Activated CD4-positive, alpha-beta memory T cell treated with anti-CD3 and anti-CD28 coated beads for 36 hours (primary cell): Measurements from ENCODE around the gene GLRA3. TPM values are rescaled to one million over a fixed set of nuclear protein-coding genes. Genes with fewer than 3 reads are reported as not detected.

Experiments used
- CTCF ChIA-PET: fragments of 350-600 bp; sonication (Branson Sonifier 250); formaldehyde crosslinking; loops from one replicate; lab custom pipeline; 2021; ENCODE audit warnings: antibody characterized with exemption, inconsistent platforms; lab: Charles Lee
- POLR2A ChIA-PET: fragments of 350-600 bp; sonication (Branson Sonifier 250); formaldehyde crosslinking; loops from one replicate; lab custom pipeline; 2021; ENCODE audit warnings: antibody characterized with exemption; lab: Charles Lee
- DNase-seq: peaks from one replicate; pipeline ENCODE4 v3.0.0-alpha.2; 2020
- H3K27ac Mint-ChIP-seq: one replicate; pipeline ENCODE4 v1.8.0; 2021; ENCODE audit warnings: mixed read lengths
- H3K27me3 Mint-ChIP-seq: one replicate; pipeline ENCODE4 v1.8.0; 2021; ENCODE audit warnings: mixed read lengths
- H3K36me3 Mint-ChIP-seq: one replicate; pipeline ENCODE4 v1.8.0; 2021; ENCODE audit warnings: mixed read lengths
- H3K4me1 Mint-ChIP-seq: one replicate; pipeline ENCODE4 v1.8.0; 2021; ENCODE audit warnings: low read depth, mixed read lengths
- H3K4me3 Mint-ChIP-seq: one replicate; pipeline ENCODE4 v1.8.0; 2021; ENCODE audit warnings: mild to moderate bottlenecking, mixed read lengths
- H3K9me3 Mint-ChIP-seq: one replicate; pipeline ENCODE4 v1.8.0; 2021; ENCODE audit warnings: mixed read lengths
- intact Hi-C: fragments of 100-400 bp; cut with micrococcal nuclease; formaldehyde crosslinking; loops from one replicate; pipeline ENCODE4 v1.15.1; 2023
- total RNA-seq, 2 experiments: library from RNA; stranded (reverse); gene quantifications; one replicate each; pipeline ENCODE4 v1.2.3, GENCODE V29; 2021

Gene GLRA3
- total RNA-seq, 2 experiments from 2014 or later = not detected

GRCh38 chr4:174856926-174857800 lies 28.1 kb upstream of the GLRA3 start:
- peaks cover 8% of the 10 kb centered on the region for H3K9me3 Mint-ChIP-seq
- intact Hi-C loops = no loop called here
- no peak overlapping the region for H3K27ac Mint-ChIP-seq
- ChIA-PET POLR2A (no interaction called here), CTCF (no interaction called here)
- H3K36me3 Mint-ChIP-seq = no peaks in the 10 kb centered on the region
- H3K27me3 Mint-ChIP-seq = no peaks in the 10 kb centered on the region
- no peak overlapping the region for H3K4me3 Mint-ChIP-seq
- no peak for DNase-seq
- H3K4me1 Mint-ChIP-seq = no peaks in the 10 kb centered on the region

GRCh38 chr4:174855050-174855449 lies 26.0 kb upstream of the GLRA3 start:
- Mint-ChIP-seq H3K4me1 (no peaks in the 10 kb centered on the region), H3K36me3 (no peaks in the 10 kb centered on the region), H3K27ac (no peak overlapping the region), H3K4me3 (no peak overlapping the region), H3K9me3 (peaks cover 2% of the 10 kb centered on the region), H3K27me3 (no peaks in the 10 kb centered on the region)
- intact Hi-C loops = no loop called here
- ChIA-PET POLR2A (no interaction called here), CTCF (no interaction called here)
- DNase-seq = no peak

- no peak overlapping the region for H3K4me3 Mint-ChIP-seq
- H3K27me3 Mint-ChIP-seq = no peaks in the 10 kb centered on the region
- intact Hi-C loops = no loop called here
- POLR2A ChIA-PET = no interaction called here
- H3K27ac Mint-ChIP-seq = no peak overlapping the region
- CTCF ChIA-PET = no interaction called here
- DNase-seq = no peak
- H3K4me1 Mint-ChIP-seq = no peaks in the 10 kb centered on the region
- peaks cover 2% of the 10 kb centered on the region for H3K9me3 Mint-ChIP-seq
- no peaks in the 10 kb centered on the region for H3K36me3 Mint-ChIP-seq
Observed at GRCh38 chr4:174853629-174854028, 24.6 kb upstream of the GLRA3 start.

GRCh38 chr4:174848596-174848995 lies 19.5 kb upstream of the GLRA3 start:
- ChIA-PET CTCF (no interaction called here), POLR2A (no interaction called here)
- H3K27me3 Mint-ChIP-seq = no peaks in the 10 kb centered on the region
- intact Hi-C loops = no loop called here
- peaks cover 6% of the 10 kb centered on the region for H3K9me3 Mint-ChIP-seq
- no peak overlapping the region for H3K27ac Mint-ChIP-seq
- H3K4me3 Mint-ChIP-seq = no peak overlapping the region
- H3K4me1 Mint-ChIP-seq = no peaks in the 10 kb centered on the region
- no peaks in the 10 kb centered on the region for H3K36me3 Mint-ChIP-seq
- no peak for DNase-seq

- ChIA-PET CTCF (no interaction called here), POLR2A (no interaction called here)
- intact Hi-C loops = no loop called here
- Mint-ChIP-seq H3K9me3 (peaks cover 6% of the 10 kb centered on the region), H3K4me1 (no peaks in the 10 kb centered on the region), H3K4me3 (no peak overlapping the region), H3K27ac (no peak overlapping the region), H3K36me3 (no peaks in the 10 kb centered on the region), H3K27me3 (no peaks in the 10 kb centered on the region)
- no peak for DNase-seq
Observed at GRCh38 chr4:174847801-174848427, 18.9 kb upstream of the GLRA3 start.

- intact Hi-C loops = no loop called here
- H3K4me3 Mint-ChIP-seq = no peak overlapping the region
- ChIA-PET CTCF (no interaction called here), POLR2A (no interaction called here)
- no peak for DNase-seq
- no peaks in the 10 kb centered on the region for H3K9me3 Mint-ChIP-seq
- no peak overlapping the region for H3K27ac Mint-ChIP-seq
- H3K27me3 Mint-ChIP-seq = no peaks in the 10 kb centered on the region
- H3K4me1 Mint-ChIP-seq = no peaks in the 10 kb centered on the region
- no peaks in the 10 kb centered on the region for H3K36me3 Mint-ChIP-seq
Observed at GRCh38 chr4:174835536-174835935, 6.5 kb upstream of the GLRA3 start.

- no peak overlapping the region for H3K4me3 Mint-ChIP-seq
- ChIA-PET POLR2A (no interaction called here), CTCF (no interaction called here)
- H3K9me3 Mint-ChIP-seq = peaks cover 2% of the 10 kb centered on the region
- no peaks in the 10 kb centered on the region for H3K4me1 Mint-ChIP-seq
- H3K27ac Mint-ChIP-seq = no peak overlapping the region
- no peak for DNase-seq
- H3K36me3 Mint-ChIP-seq = no peaks in the 10 kb centered on the region
- intact Hi-C loops = no loop called here
- peaks cover 4% of the 10 kb centered on the region for H3K27me3 Mint-ChIP-seq
Observed at GRCh38 chr4:174834477-174834876, 5.4 kb upstream of the GLRA3 start.

- CTCF ChIA-PET = no interaction called here
- POLR2A ChIA-PET = interaction anchor here (0.7 kb wide), 1 partner anchor 1293 kb away, joined by 3 read pairs; no protein-coding TSS in a partner anchor
- H3K4me1 Mint-ChIP-seq = peaks cover 3% of the 10 kb centered on the region
- no peak overlapping the region for H3K4me3 Mint-ChIP-seq
- H3K27me3 Mint-ChIP-seq = peaks cover 10% of the 10 kb centered on the region
- no peak for DNase-seq
- H3K27ac Mint-ChIP-seq = no peak overlapping the region
- intact Hi-C loops = no loop called here
- H3K9me3 Mint-ChIP-seq = peaks cover 4% of the 10 kb centered on the region
- no peaks in the 10 kb centered on the region for H3K36me3 Mint-ChIP-seq
Observed at GRCh38 chr4:174826660-174827059, 2.4 kb downstream of the GLRA3 start.

GRCh38 chr4:174815282-174815681 lies 13.8 kb downstream of the GLRA3 start:
- ChIA-PET POLR2A (no interaction called here), CTCF (no interaction called here)
- peaks cover 2% of the 10 kb centered on the region for H3K9me3 Mint-ChIP-seq

GRCh38 chr4:174813292-174813691 lies 15.8 kb downstream of the GLRA3 start:
- CTCF ChIA-PET = no interaction called here
- no peaks in the 10 kb centered on the region for H3K4me1 Mint-ChIP-seq
- no peak overlapping the region for H3K27ac Mint-ChIP-seq
- DNase-seq = no peak
- POLR2A ChIA-PET = no interaction called here
- intact Hi-C loops = no loop called here
- H3K9me3 Mint-ChIP-seq = peaks cover 2% of the 10 kb centered on the region
- H3K4me3 Mint-ChIP-seq = no peak overlapping the region
- no peaks in the 10 kb centered on the region for H3K27me3 Mint-ChIP-seq
- H3K36me3 Mint-ChIP-seq = no peaks in the 10 kb centered on the region

More at GRCh38 chr4:174815282-174815681, 13.8 kb downstream of the GLRA3 start:
- no peaks in the 10 kb centered on the region for H3K4me1 Mint-ChIP-seq
- no peaks in the 10 kb centered on the region for H3K36me3 Mint-ChIP-seq
- no peak overlapping the region for H3K27ac Mint-ChIP-seq
- no peak for DNase-seq
- no peaks in the 10 kb centered on the region for H3K27me3 Mint-ChIP-seq
- no peak overlapping the region for H3K4me3 Mint-ChIP-seq
- intact Hi-C loops = no loop called here

GRCh38 chr4:174810834-174811233 lies 18.2 kb downstream of the GLRA3 start:
- no peaks in the 10 kb centered on the region for H3K27me3 Mint-ChIP-seq
- H3K27ac Mint-ChIP-seq = no peak overlapping the region
- POLR2A ChIA-PET = no interaction called here
- H3K36me3 Mint-ChIP-seq = no peaks in the 10 kb centered on the region
- intact Hi-C loops = no loop called here
- CTCF ChIA-PET = no interaction called here
- H3K4me3 Mint-ChIP-seq = no peak overlapping the region
- no peaks in the 10 kb centered on the region for H3K4me1 Mint-ChIP-seq
- no peak for DNase-seq
- peaks cover 2% of the 10 kb centered on the region for H3K9me3 Mint-ChIP-seq

GRCh38 chr4:174808836-174809235 lies 20.2 kb downstream of the GLRA3 start:
- H3K27ac Mint-ChIP-seq = no peak overlapping the region
- no peak overlapping the region for H3K4me3 Mint-ChIP-seq
- no peaks in the 10 kb centered on the region for H3K36me3 Mint-ChIP-seq
- intact Hi-C loops = no loop called here
- no peaks in the 10 kb centered on the region for H3K4me1 Mint-ChIP-seq
- no peaks in the 10 kb centered on the region for H3K27me3 Mint-ChIP-seq
- DNase-seq = no peak
- POLR2A ChIA-PET = no interaction called here
- H3K9me3 Mint-ChIP-seq = peaks cover 8% of the 10 kb centered on the region
- CTCF ChIA-PET = no interaction called here

GRCh38 chr4:174808119-174808518 lies 20.9 kb downstream of the GLRA3 start:
- Mint-ChIP-seq H3K27me3 (no peaks in the 10 kb centered on the region), H3K4me3 (no peak overlapping the region), H3K4me1 (no peaks in the 10 kb centered on the region), H3K27ac (no peak overlapping the region), H3K36me3 (no peaks in the 10 kb centered on the region), H3K9me3 (peaks cover 12% of the 10 kb centered on the region)
- DNase-seq = no peak
- intact Hi-C loops = no loop called here
- ChIA-PET POLR2A (no interaction called here), CTCF (no interaction called here)
